GM11168 (cell line): ENCODE data around the gene HCN4.

Source experiments
- in situ Hi-C: fragments of 300-500 bp; cut with MboI; formaldehyde crosslinking; loops from one replicate; pipeline ENCODE4 v1.12.0; 2022; ENCODE audit warnings: low sequenced_read_pairs; ENCODE audit not compliant: unreplicated experiment

HCN4 gene

DNA sequence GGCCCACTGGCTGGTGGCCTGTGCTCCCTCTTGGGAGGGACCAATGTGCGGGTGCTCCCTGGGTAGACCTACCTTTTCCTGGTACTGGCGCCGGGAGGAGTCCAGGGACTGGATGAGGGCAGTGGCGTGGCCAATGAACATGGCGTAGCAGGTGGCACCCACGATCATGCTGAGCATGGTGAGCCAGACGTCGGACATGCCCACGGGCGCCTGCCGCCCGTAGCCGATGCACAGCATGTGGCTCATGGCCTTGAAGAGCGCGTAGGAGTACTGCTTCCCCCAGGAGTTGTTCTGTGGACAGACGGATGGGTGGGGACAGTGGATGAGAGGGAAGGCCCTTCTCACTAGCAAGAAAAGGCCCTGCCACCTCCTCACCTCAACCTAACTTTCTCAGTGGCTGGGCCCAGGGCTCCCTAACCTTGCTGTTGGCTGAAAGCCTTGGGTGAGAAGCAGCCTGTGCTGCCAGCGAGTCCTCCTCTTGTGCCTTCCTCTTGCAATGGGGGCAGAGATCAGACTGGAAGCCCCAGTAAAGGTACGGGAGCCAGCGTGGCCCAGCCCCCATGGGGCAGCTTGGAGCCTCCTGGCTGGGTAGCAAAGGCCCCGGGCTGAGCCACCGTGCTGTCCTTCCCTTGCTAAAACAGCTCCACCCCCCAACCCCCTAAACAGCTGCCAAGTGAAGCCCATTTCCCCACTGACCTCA is 39.1 kb downstream of the HCN4 start:
- in situ Hi-C loops = no loop called here

DNA sequence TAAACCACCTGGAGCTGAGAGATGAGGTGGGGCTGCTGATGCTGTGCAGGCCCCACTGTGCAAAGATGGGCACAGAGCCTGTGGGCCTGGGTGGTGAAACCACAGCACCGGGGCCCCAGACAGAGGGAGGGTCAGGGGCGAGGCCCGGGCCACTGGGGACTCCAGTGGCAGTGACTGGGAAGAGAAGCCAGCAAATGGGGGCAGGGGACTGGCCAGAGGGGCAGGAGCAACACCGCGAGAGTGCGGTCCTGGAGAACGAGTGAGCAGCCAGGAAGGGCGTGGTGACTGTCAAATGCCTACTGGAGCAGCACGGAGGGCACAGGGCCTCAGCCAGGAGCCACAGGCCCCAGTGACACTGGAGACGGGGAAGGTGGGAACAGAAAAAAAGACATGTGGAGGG is 39.8 kb downstream of the HCN4 start:
- in situ Hi-C loops = no loop called here

DNA sequence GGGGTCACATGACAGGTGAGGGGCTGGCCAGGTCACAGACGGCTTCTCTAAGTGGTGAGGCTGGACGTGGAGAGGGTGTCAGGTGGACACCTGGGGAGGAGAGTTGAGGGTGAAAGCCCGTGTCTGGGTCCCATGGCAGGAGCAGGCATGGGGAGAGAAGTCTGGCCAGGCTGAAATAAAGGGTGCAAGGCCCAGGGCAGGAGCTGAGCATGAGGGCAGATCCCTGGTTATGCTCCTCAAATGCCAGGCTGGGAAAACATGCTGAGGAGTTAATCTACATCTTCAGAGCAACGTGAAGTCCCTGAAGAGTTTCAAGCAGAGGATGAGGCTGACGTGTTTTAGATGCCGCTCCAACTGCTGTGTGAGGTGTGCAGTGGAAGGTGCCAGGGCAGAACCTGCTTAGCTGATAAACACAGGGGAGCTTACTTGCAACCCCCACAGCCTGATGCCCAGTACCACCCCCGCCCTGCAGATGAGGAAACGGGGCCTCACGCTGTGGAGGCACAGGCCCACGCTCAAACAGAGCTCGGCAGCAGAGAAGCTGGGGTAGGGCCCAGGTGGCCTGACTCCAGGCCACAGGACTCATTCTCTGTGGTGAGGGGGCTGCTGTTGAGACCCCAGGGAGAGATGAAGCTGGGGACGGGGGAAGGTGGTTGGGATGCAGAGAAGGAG is 40.5 kb downstream of the HCN4 start:
- in situ Hi-C loops = no loop called here

DNA sequence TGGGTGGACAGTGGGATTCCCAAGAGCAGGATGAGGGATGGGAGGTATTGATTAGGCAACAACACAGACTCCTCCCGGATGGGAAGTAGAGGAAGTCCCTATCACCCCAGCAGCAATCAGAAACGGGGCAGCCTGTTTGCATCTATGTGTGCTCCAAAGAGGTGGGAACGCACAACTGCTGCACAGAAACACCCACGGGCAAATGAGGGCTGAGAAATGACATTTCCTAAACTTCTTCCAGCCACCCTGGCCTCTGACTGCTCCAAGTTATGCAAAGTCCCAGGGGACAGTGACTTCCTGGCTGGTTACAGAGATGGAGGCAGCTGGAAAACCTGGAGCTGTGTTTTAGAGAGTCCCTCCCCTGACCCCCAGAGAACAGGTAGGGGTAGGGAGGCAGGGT is 42.6 kb downstream of the HCN4 start:
- in situ Hi-C loops = no loop called here

DNA sequence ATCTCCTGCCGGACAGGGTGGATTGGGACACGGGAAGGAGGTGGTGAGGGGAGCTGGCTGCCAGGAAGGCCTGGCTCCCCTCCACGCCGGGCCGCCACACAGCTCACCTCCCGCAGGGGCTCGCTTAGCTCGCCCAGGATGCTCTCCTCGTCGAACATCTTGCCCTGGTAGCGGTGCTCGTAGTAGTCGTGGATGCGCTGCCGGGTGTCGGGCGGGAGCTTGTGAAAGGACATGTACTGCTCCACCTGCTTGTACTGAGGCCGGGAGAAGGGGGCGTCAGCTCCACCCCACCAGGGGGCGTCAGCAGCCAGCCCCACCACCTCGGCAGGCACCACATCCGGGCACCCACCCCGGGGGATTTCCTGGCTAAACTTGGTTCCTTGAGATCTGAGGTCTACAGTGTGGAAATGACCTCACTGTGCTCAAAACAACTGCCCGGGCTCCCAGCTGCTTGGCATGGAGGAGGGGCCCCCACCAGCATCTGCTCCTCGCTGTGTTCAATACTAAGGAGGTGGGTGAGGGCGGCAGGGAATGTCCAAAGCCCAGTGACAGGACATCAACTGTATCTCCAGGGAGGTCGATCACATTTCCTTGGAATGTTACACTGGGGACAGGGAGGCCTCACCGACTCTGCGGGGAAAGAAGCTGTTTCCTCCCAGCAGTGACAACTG is 43.4 kb downstream of the HCN4 start:
- in situ Hi-C loops = no loop called here

DNA sequence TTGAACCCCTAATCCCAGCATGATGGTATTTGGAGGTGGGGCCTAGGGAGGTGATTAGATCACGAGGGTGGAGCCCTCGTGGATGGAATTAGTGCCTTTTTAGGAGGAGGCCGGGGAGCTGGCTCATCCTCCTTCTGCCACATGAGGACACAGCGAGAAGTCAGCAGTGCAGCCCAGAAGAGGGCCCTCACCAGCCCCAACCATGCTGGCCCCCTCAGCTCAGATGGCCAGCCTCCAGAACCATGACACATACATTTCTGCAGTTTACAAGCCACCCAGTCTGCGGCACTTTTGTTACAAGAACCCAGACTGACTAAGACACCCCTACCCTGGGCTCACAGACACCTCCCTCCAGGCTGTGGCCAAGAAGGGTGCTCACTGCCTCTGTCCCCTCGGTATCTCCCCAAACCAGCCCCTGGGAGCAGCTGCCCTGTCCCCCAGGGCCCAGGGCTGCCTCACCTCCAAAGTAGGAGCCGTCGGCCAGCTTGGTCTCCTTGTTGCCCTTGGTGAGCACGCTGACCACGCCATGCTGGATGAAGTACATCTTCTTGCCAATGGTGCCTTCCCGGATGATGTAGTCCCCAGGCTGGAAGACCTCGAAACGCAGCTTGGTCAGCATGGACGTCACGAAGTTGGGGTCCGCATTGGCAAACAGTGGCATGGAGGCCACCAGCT is 44.1 kb downstream of the HCN4 start:
- in situ Hi-C loops = no loop called here

DNA sequence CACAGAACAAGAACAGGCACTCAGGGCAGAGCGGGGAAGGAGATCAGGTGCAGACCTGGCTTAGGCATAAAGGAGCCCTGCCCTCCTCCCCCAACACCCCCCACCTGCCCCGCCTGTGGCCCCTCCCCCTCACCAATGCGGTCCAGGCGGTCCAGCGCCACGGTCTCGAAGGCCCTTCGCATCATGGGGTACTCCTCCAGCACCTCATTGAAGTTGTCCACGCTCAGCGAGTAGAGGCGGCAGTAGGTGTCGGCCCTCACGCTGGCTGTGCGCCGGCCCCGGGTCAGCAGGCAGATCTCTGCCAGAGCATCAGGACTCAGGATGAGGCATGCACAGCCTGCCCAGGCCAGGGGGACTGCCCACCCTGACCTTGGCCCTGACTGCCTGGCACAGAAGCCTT is 44.8 kb downstream of the HCN4 start:
- in situ Hi-C loops = no loop called here

DNA sequence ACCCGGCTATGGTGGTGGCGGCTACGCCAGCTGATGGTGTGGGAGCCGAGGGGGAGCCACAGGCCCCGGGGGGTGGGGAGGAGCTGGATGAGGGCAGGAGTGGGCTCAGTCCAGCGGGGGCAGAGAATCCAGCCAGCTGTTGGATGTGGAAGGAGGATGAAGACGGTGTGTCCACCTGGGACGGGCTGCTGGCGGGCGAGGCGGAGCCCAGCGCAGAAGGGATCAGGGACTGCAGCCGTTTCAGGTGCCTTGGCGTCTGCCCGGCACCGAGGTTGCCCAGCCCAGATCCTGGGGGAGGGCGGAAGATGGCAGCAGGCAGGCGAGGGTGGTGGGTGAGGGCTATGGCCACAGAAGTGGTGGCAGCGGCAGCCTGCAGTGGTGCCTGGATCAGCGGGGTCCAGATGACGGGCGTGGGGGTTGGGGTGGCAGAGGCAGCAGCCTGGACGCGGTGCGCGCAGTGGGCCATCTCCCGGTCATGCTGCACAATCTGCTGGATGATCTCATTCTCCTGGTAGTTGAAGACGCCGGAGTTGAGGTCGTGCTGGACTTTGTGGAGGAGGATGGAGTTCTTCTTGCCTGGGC is 45.3 kb downstream of the HCN4 start:
- in situ Hi-C loops = no loop called here

DNA sequence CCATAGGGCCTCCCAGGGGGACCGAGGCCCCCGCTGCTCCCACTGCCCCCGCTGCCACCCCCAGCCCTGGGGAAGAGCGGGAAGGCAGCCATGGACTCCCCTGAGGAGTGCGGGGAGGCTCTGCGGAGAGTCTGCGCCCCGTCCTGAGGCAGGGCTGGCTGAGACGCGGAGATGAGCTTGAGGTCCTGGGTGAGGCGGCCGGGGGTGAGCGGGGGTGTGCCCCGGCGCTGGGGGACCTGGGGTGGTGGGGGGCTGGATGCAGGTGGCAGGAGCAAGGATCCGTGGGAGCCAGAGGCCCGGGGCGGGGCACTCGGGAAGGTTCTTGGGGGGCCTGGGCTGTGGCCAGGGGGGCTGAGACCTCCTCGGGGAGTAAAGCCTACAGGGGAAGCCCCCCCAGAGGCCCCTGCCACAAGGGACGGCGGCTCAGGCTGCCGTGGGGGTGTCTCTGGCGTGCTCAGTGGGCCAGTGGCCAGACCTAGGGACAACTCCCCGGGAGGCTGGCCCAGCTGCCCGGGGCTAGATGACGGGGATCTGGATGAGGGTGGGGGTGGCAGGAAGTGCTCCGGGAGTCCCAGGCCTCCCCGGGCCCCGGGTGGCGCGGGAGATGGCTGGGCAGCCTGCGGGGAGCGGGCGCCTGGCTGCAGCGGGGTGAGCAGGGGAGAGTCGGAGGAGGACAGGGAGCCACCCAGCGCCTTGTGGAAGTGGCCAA is 45.9 kb downstream of the HCN4 start:
- in situ Hi-C loops = no loop called here

DNA sequence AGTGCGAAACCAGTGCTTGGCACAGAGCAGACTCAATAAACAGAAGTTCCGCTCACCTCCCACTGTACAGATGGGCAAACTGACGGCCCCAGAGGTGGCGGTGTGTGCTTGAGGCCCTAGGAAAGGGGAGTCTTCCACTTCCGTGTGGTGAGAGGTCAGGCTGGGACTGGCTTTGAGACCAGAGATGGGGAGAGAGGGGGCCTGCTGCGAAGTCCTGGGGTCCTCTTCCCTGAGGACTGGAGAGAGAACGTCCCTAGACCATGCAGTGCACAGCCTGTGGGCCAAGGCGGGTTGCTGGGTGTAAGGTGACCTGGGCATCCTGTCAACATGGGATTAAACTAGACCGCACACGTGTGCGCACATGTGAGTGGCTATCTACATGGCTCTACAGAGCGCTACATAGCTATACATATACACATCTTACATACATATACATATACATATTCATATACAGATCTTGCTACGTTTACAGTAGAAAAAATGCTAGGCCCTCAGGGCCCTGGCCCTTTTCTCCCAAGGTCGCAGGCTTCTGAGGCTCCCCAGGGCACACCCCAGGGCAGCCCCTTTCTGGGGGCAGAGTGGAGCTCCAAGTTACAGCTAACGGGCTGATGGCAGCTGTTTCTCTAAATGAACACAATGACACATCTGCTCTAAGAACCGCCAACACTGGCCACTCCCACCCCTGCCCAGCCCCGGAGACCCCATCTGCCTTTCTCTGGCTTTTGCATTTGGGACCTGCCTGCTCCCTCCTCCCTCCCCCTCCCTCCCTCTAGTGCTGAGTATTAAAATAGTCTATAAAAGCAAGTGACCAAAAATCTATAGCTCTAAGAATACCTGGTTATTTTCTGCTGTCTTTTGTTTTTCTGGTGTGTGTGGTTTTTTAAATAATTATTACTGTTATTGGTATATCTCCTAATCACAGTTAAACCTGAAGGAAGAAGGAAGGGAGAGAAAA is 47.0 kb downstream of the HCN4 start:
- in situ Hi-C loops = no loop called here

DNA sequence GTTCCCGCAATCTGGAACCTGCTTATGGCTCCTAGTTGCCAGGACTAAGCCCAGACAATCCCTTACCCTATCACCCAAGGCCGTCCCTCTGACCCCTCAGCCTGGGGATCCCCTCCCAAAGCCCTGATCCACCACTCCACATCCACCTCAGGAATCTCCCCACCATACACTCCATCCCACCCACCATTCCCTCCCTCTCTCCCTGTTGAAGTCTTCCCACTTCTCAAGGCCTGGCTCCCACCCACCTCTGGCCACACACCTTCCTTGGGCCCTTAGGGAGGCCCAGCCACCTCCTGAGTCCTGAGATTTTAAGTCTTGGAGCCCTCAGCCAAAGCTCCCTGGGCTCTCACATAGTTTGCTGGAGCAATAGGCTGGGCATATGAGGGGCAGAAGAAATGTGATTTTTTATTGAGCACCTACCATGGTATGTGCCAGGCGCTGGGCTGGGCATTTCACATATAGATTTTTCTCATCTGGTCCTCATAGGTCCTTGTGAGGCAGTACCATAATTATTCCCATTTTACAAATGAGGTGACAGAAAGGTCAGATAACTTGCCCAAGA is 48.1 kb downstream of the HCN4 start:
- in situ Hi-C loops = no loop called here

DNA sequence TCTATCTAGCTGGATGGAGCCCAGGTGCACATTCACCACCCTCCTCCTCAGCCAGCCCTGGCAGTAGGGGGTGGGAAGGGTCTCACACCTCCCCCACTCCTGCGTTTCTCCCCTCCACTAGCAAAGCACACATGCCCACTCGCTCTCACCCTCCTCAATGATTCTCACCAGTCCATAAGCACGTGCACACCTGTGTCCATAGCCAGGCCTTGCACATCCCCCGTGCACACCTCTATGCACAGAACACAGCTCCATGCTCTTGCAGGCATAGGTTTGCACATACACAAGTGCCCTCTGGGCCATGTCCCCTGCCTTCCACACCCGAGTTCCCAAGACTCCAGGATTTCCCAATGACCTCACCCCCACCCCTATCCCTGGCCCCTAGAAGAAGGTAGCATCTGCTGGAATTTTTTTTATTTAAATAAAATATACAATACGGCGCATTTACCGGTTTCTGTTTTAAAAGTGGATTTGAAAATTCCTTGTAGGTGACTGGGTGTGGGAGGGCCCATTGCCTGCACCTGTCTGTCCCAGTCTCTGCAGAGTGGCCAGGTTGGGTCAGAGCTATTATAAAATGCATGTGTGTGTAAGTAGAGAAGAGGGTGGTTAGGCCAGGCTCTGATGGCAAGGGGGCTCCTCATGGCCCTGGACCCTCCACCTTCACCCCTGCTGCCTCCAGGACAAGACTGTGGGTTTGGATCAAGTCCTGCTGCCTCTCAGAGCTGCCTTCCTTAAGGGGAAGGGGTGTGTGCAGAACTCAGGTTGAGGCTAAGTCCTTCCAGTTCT is 49.1 kb downstream of the HCN4 start:
- in situ Hi-C loops = no loop called here

DNA sequence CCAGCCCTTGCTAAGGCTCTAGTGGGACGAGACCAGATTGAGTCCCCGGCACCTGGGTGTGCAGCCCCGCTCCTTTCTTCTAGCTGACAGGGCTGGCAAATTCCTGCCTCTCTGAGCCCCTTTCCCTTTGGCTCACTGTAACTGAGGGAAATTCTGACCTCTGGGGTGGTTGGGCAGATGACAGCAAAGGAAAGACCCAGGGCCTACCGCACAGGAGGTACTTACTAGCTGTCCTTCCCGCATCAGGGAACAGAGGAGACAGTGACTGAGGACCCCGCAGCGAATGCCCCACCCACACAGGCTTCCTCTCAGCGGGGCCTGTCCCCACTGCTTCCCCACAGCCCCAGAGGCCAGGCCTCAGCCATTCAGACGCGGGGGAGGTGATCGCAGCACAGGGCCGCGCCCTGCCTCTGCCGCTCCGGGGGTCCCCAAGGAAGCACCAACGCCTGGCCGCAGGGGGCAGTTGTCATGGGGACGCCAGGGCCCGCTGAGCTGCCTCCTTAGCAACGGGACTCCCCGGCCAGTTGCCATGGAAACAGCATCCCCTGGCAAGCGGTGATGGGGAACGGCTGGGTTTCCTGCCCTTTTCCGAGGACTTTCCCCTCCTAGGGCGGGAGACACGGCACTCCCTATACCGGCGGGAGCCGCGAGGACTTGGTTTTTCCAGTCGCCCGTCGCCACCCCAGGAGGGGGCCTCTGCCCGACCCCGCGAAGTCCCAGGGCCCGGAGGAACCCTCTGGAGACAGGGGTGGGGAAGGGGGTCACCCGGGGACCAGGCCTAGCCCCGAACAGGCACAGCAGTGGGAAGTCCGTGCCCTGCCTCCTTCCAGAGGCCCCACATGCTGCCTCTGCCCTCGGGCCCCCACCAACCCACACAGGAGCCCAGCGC is 50.1 kb downstream of the HCN4 start:
- in situ Hi-C loops = no loop called here

DNA sequence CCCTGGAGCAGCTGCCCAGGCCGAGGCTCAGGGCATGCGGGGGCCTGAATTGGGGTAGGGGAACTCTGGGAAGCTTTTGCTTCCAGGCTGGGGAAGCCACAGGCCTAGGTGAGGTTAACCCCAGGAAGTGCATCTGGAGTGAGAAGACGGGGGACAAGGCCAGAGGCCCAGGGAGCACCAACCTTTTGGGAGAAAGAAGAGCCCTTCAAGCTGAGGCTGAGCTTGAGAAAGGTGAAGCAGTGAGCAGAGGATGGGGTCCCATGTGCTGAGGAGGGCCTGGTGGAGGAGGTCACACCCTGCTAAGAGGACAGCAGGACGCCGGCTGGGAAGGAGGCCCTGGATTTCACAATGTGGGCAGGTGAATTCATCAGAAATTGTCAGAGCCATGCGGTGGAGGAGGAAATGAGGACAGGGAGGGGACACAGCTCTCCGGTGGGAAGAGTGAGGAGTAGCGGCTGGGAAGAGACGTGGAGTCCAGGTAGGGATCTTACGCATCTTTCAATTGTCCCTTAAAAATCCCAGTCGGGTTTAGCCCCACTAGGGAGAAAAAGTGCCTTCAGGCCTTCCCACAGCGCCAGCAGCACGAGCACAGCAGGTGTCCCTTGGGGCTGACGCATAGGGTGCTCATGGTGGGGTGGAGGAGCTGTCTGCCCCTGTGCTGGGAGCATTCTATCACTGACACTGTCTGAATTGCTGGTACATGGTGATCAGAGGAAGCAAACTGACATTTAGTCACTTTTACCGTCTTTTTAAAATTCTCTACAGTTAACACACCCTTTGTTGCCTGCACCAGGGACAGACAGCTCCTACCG is 50.9 kb downstream of the HCN4 start:
- in situ Hi-C loops = no loop called here

DNA sequence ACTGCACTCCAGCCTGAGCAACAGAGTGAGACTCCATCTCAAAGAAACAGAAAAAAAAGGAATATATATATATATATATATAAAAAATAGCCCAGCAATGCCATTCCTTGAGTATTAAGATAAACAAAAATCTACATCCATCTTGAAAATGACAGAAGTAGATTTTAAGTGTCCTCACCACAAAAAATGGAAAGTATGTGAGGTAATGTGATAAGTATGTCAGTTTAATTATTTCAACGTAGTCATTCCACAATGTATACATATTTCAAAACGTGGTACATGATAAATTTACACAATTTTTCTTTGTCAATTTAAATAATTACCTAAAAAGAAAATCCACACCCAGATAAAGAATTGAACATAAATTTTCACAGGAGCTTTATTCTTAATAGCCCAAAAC is 54.9 kb downstream of the HCN4 start:
- in situ Hi-C loops = no loop called here

DNA sequence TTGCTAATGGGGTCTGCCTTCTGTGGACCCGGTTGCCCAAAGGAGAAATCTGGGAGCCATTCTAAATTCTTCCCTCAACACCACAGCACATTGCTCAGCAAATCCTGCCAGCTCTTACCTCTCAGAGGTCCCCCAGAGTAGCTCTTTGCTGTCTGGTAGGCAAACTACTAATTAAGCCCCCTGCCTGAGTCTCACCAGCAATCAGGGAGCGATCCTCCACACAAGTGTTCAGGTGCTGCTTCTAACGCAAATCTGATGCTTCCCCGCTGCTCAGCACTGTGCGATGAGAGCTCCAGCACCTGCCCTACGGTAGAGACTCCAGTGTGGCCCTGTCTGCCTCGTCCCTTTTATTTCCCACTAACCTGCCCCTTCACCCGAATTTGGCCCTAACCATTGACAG is 60.5 kb downstream of the HCN4 start:
- in situ Hi-C loops = no loop called here
